22Rv1 (cell line): ENCODE measurements around the gene AJM1.

Experiments used
- CTCF ChIP-seq: fragments of 450-650 bp; IDR thresholded peaks from 2 replicates; pipeline ENCODE4 v1.5.1; 2017; ENCODE audit warnings: mild to moderate bottlenecking
- ZFX ChIP-seq: fragments of 450-650 bp; IDR thresholded peaks from 2 replicates; pipeline ENCODE4 v1.6.1; 2017; ENCODE audit warnings: antibody characterized with exemption, borderline replicate concordance

GRCh38 chr9:136828474-136829140, 13.7 kb upstream of the AJM1 start:
- no peak for TF ChIP-seq CTCF
- no peak for TF ChIP-seq ZFX
